ENCODE data around the gene SLC5A2.

- TF ChIP-seq REST (IDR thresholded peaks at IDR 0.05; ENCODE audit: insufficient read depth in 1 of 2, low read depth in 2 of 2, low read length in 2 of 2) = no peak
- no peak for TF ChIP-seq POLR2AphosphoS5 (IDR thresholded peaks at IDR 0.05; ENCODE audit: low read depth, low read length)
- no peak for TF ChIP-seq TAF1 (IDR thresholded peaks at IDR 0.05; ENCODE audit: borderline replicate concordance, insufficient read depth, low read length)
- no peak for TF ChIP-seq SIN3A (IDR thresholded peaks at IDR 0.05; ENCODE audit: borderline replicate concordance, insufficient read depth, low read length)
These were observed 24.6 kb downstream of the SLC5A2 start for GRCh38 chr16:31507617-31507928.

Measured in PFSK-1 (cell line).